ENCODE results near the gene FLT3. TPM values are rescaled to one million over a fixed set of nuclear protein-coding genes. Genes with fewer than 3 reads are reported as not detected.

FLT3 gene
- total and polyA plus RNA-seq, 12 donors: 0.06 to 1.0 (median 0.26) TPM

GRCh38 chr13:27981006-27981708 lies 119.2 kb downstream of the FLT3 start:
- WGBS, 4 donors: 14 to 22% (median 19%) methylated on average over 9 to 11 of the region's 11 CpGs
- H3K9me3 ChIP-seq (replicated peaks in 1 of 3): no peaks in the 10 kb centered on the region
- intact Hi-C loops (cut with DNase I): loop anchor here (5.0 to 10.0 kb wide), 5 partner anchors 146 to 996 kb away; no protein-coding TSS in a partner anchor
- no peak for TF ChIP-seq POLR2A (IDR thresholded peaks at IDR 0.05)
- TF ChIP-seq CTCF (IDR thresholded peaks at IDR 0.05): no peak
- H3K27me3 ChIP-seq: peaks cover 72% of the 10 kb centered on the region
- H3K4me3 ChIP-seq: no peak overlapping the region
- no peak for DNase-seq
- H3K27ac ChIP-seq: no peak overlapping the region
- no peaks in the 10 kb centered on the region for H3K4me1 ChIP-seq (replicated peaks in 1 of 2)
- no peaks in the 10 kb centered on the region for H3K36me3 ChIP-seq (replicated peaks in 1 of 2)

GRCh38 chr13:27980280-27980998 lies 119.9 kb downstream of the FLT3 start:
- Histone ChIP-seq H3K4me1 (replicated peaks in 1 of 2) (no peaks in the 10 kb centered on the region), H3K36me3 (replicated peaks in 1 of 2) (no peaks in the 10 kb centered on the region), H3K4me3 (no peak overlapping the region), H3K27ac (no peak overlapping the region), H3K27me3 (peaks cover 79% of the 10 kb centered on the region), H3K9me3 (replicated peaks in 1 of 3) (no peaks in the 10 kb centered on the region)
- DNase-seq: no peak
- intact Hi-C loops (cut with DNase I): loop anchor here (5.0 to 10.0 kb wide), 5 partner anchors 146 to 996 kb away; no protein-coding TSS in a partner anchor
- TF ChIP-seq POLR2A (IDR thresholded peaks at IDR 0.05): no peak
- TF ChIP-seq CTCF (IDR thresholded peaks at IDR 0.05): no peak
- 2 to 6% (median 4%) methylated on average over 40 to 54 of the region's 54 CpGs for WGBS, 4 donors

GRCh38 chr13:27979765-27980279 lies 120.6 kb downstream of the FLT3 start:
- TF ChIP-seq CTCF (IDR thresholded peaks at IDR 0.05) (no peak), POLR2A (IDR thresholded peaks at IDR 0.05) (no peak)
- no peaks in the 10 kb centered on the region for H3K9me3 ChIP-seq (replicated peaks in 1 of 3)
- peaks cover 84% of the 10 kb centered on the region for H3K27me3 ChIP-seq
- H3K4me3 ChIP-seq: no peak overlapping the region
- H3K4me1 ChIP-seq (replicated peaks in 1 of 2): no peaks in the 10 kb centered on the region
- no peaks in the 10 kb centered on the region for H3K36me3 ChIP-seq (replicated peaks in 1 of 2)
- no peak for DNase-seq
- 5 to 9% (median 6%) methylated on average over 15 of the region's 15 CpGs for WGBS, 4 donors
- no peak overlapping the region for H3K27ac ChIP-seq
- intact Hi-C loops (cut with DNase I): loop anchor here (5.0 to 10.0 kb wide), 5 partner anchors 145 to 995 kb away; no protein-coding TSS in a partner anchor

GRCh38 chr13:27979001-27979643 lies 121.3 kb downstream of the FLT3 start:
- intact Hi-C loops (cut with DNase I): no loop called here
- Histone ChIP-seq H3K9me3 (replicated peaks in 1 of 3) (no peaks in the 10 kb centered on the region), H3K27me3 (peaks cover 90% of the 10 kb centered on the region), H3K27ac (no peak overlapping the region), H3K4me3 (no peak overlapping the region), H3K4me1 (replicated peaks in 1 of 2) (no peaks in the 10 kb centered on the region), H3K36me3 (replicated peaks in 1 of 2) (no peaks in the 10 kb centered on the region)
- no peak for DNase-seq
- TF ChIP-seq CTCF (IDR thresholded peaks at IDR 0.05): no peak
- no peak for TF ChIP-seq POLR2A (IDR thresholded peaks at IDR 0.05)
- 6 to 14% (median 13%) methylated on average over 13 to 15 of the region's 15 CpGs for WGBS, 4 donors

Measured in adrenal gland (tissue), 12 donors.